ENCODE results near the gene HEXA. TPM values are rescaled to one million over a fixed set of nuclear protein-coding genes. Genes with fewer than 3 reads are reported as not detected.

The HEXA gene
- total RNA-seq, 1 donor from 2014 or later, result 185 TPM

GRCh38 chr15:72411544-72411943 is 35.7 kb upstream of the HEXA start:
- Histone ChIP-seq H3K4me3 (no peak overlapping the region), H3K36me3 (no peaks in the 10 kb centered on the region), H3K27ac (no peak overlapping the region), H3K27me3 (no peaks in the 10 kb centered on the region), H3K9me3 (no peaks in the 10 kb centered on the region), H3K4me1 (no peaks in the 10 kb centered on the region)
- intact Hi-C loops (cut with DNase I), result no loop called here
- TF ChIP-seq, protein P1, sequence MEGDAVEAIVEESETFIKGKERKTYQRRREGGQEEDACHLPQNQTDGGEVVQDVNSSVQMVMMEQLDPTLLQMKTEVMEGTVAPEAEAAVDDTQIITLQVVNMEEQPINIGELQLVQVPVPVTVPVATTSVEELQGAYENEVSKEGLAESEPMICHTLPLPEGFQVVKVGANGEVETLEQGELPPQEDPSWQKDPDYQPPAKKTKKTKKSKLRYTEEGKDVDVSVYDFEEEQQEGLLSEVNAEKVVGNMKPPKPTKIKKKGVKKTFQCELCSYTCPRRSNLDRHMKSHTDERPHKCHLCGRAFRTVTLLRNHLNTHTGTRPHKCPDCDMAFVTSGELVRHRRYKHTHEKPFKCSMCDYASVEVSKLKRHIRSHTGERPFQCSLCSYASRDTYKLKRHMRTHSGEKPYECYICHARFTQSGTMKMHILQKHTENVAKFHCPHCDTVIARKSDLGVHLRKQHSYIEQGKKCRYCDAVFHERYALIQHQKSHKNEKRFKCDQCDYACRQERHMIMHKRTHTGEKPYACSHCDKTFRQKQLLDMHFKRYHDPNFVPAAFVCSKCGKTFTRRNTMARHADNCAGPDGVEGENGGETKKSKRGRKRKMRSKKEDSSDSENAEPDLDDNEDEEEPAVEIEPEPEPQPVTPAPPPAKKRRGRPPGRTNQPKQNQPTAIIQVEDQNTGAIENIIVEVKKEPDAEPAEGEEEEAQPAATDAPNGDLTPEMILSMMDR (IDR thresholded peaks at IDR 0.05), result no peak
- DNase-seq (no peak), ATAC-seq (no peak)

GRCh38 chr15:72411111-72411510 is 35.3 kb upstream of the HEXA start:
- Histone ChIP-seq H3K4me3 (no peak overlapping the region), H3K4me1 (no peaks in the 10 kb centered on the region), H3K27me3 (no peaks in the 10 kb centered on the region), H3K9me3 (no peaks in the 10 kb centered on the region), H3K27ac (no peak overlapping the region), H3K36me3 (no peaks in the 10 kb centered on the region)
- DNase-seq (no peak), ATAC-seq (no peak)
- intact Hi-C loops (cut with DNase I), result no loop called here
- TF ChIP-seq, protein P1 (IDR thresholded peaks at IDR 0.05), result no peak

- H3K27ac ChIP-seq, result no peak overlapping the region
- ATAC-seq (no peak), DNase-seq (no peak)
- TF ChIP-seq, protein P1 (IDR thresholded peaks at IDR 0.05), result no peak
- no peaks in the 10 kb centered on the region for H3K36me3 ChIP-seq
- no peaks in the 10 kb centered on the region for H3K9me3 ChIP-seq
- H3K27me3 ChIP-seq, result no peaks in the 10 kb centered on the region
- H3K4me1 ChIP-seq, result no peaks in the 10 kb centered on the region
- intact Hi-C loops (cut with DNase I), result no loop called here
- H3K4me3 ChIP-seq, result no peak overlapping the region
These were observed 31.1 kb upstream of the HEXA start for GRCh38 chr15:72406936-72407335.

GRCh38 chr15:72404841-72405240 is 29.0 kb upstream of the HEXA start:
- intact Hi-C loops (cut with DNase I), result no loop called here
- H3K27me3 ChIP-seq, result no peaks in the 10 kb centered on the region
- no peaks in the 10 kb centered on the region for H3K4me1 ChIP-seq
- H3K27ac ChIP-seq, result no peak overlapping the region
- ATAC-seq (no peak), DNase-seq (no peak)
- no peaks in the 10 kb centered on the region for H3K9me3 ChIP-seq
- no peak overlapping the region for H3K4me3 ChIP-seq
- TF ChIP-seq, protein P1 (IDR thresholded peaks at IDR 0.05), result no peak
- no peaks in the 10 kb centered on the region for H3K36me3 ChIP-seq

- intact Hi-C loops (cut with DNase I), result no loop called here
- no peak for ATAC-seq
These were observed 28.5 kb upstream of the HEXA start for GRCh38 chr15:72404356-72404755.

More at GRCh38 chr15:72404356-72404755, 28.5 kb upstream of the HEXA start:
- DNase-seq, result no peak
- Histone ChIP-seq H3K27me3 (no peaks in the 10 kb centered on the region), H3K4me3 (no peak overlapping the region), H3K9me3 (no peaks in the 10 kb centered on the region), H3K4me1 (no peaks in the 10 kb centered on the region), H3K36me3 (no peaks in the 10 kb centered on the region), H3K27ac (no peak overlapping the region)
- TF ChIP-seq, protein P1 (IDR thresholded peaks at IDR 0.05), result no peak
